Measurements from ENCODE around the gene NRG3.

The NRG3 gene

DNA sequence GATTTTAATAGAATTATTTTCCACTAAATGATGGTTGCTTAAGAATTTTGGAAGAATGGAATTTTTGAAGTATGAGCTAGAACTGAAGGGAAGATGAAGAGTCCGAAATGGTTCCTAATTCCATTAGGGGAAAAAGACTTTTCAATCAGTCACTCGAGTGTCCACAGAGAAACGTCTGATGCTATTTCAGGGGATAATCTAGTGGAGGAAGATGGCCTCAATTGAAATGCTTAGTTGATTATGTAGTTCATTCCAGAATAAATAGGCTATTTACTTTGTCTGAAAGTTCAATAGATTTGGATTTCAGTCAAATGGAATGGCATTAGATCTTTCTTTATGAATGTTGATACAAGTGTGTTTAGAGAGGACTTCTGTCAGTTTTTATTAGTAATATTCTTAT, 365.4 kb downstream of the NRG3 start:
- H3K36me3 ChIP-seq (ENCODE audit: control insufficient read depth, insufficient read depth, low read length): no peaks in the 10 kb centered on the region
- no peaks in the 10 kb centered on the region for H3K9me3 ChIP-seq (ENCODE audit: control insufficient read depth, low read length)
- H3K4me3 ChIP-seq (ENCODE audit: low read length): no peak overlapping the region
- H3K27me3 ChIP-seq (ENCODE audit: control insufficient read depth, insufficient read depth, low read length): no peaks in the 10 kb centered on the region
- H3K4me1 ChIP-seq (ENCODE audit: control insufficient read depth, insufficient read depth, low read length): no peaks in the 10 kb centered on the region
- H3K9ac ChIP-seq (ENCODE audit: low read length): no peak overlapping the region

DNA sequence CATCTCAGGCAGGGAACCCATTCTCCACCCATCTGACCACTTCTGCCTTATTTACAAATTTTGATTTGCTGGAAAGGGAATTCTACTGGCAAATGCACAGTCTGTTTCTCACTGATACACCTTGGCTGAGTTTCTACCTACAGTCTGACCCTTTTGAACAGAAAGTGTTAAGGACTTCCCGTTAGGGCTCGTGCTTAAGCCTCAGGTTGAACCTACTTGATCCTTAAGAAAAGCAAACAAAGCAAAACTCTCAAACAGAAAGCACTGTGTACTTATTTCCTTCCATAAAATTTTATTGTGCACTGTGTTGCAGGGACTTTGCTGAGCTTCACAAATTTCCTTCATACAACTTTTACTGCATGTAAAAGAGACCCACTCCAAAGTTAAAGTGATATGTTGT, 367.8 kb downstream of the NRG3 start:
- Histone ChIP-seq H3K27me3 (ENCODE audit: control insufficient read depth, insufficient read depth, low read length) (no peaks in the 10 kb centered on the region), H3K36me3 (ENCODE audit: control insufficient read depth, insufficient read depth, low read length) (no peaks in the 10 kb centered on the region), H3K9me3 (ENCODE audit: control insufficient read depth, low read length) (no peaks in the 10 kb centered on the region), H3K4me3 (ENCODE audit: low read length) (no peak overlapping the region), H3K4me1 (ENCODE audit: control insufficient read depth, insufficient read depth, low read length) (no peaks in the 10 kb centered on the region), H3K9ac (ENCODE audit: low read length) (no peak overlapping the region)

DNA sequence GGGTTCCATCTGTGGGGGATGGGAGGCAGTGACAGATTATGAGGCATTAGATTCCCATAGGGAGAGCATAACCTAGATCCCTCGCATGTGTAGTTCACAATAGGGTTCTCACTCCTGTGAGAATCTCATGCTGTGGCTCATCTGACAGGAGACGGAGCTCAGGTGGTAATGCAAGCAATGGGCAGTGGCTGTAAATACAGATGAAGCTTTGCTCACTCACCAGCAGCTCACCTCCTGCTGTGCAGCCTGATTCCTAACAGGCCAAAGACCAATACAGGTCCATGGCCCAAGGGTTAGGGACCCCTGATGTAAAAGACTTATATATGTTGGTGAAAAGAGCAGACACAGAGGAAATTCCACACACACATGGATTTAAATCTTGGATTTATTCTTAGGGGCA, 370.2 kb downstream of the NRG3 start:
- Histone ChIP-seq H3K4me3 (ENCODE audit: low read length) (no peak overlapping the region), H3K27me3 (ENCODE audit: control insufficient read depth, insufficient read depth, low read length) (no peaks in the 10 kb centered on the region), H3K9ac (ENCODE audit: low read length) (no peak overlapping the region), H3K9me3 (ENCODE audit: control insufficient read depth, low read length) (no peaks in the 10 kb centered on the region), H3K36me3 (ENCODE audit: control insufficient read depth, insufficient read depth, low read length) (no peaks in the 10 kb centered on the region), H3K4me1 (ENCODE audit: control insufficient read depth, insufficient read depth, low read length) (no peaks in the 10 kb centered on the region)

DNA sequence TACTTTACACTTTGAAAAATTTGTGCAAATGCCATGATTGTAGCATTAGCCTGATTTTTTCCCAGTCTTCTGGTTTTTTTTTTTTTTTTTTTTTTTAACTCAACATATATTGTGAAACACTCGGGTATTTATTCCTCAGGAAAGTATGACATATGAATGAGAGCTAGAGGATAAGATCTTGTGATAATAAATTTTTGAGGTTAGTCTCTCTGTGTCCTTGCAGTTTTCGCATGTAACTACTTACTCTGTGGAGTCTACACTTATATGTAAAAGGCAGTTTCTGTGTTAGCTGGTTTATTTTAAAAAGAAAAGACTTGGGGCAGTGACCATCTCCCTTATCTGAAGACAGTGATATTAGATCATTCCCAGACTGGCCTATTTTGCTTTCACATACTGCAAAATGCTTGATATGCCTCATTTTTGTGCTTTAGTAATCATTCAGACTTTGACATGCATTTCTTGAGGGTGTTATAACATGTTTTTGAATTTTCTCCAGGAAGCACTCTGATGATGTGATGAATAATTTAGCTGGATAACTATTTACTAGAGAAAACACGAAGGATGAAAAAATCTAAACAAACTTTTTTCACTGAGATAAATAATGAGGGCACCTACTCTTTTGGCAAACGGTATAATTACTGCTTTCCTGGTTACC, 371.0 kb downstream of the NRG3 start:
- H3K9ac ChIP-seq (ENCODE audit: low read length): no peak overlapping the region
- no peaks in the 10 kb centered on the region for H3K4me1 ChIP-seq (ENCODE audit: control insufficient read depth, insufficient read depth, low read length)
- no peaks in the 10 kb centered on the region for H3K27me3 ChIP-seq (ENCODE audit: control insufficient read depth, insufficient read depth, low read length)
- no peak overlapping the region for H3K4me3 ChIP-seq (ENCODE audit: low read length)
- H3K36me3 ChIP-seq (ENCODE audit: control insufficient read depth, insufficient read depth, low read length): no peaks in the 10 kb centered on the region
- no peaks in the 10 kb centered on the region for H3K9me3 ChIP-seq (ENCODE audit: control insufficient read depth, low read length)

DNA sequence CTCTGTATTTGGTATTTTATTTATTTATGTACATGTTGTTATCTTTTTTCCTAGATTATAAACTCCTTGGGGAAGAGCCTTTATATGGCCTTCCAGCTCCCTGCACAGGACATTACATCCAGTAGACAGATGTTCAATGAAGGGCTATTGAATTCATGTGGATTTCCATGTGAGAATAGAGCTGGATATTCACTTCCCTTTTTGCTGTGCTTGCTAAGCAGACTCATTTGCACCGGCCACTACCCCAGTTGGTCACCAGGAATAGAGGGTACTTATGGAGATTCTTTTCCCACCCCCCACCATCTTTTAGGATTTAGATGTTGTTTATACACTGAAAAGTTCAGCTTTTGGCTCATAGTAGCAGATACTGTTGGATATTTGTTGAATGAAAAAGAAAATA, 374.1 kb downstream of the NRG3 start:
- Histone ChIP-seq H3K4me3 (ENCODE audit: low read length) (no peak overlapping the region), H3K9me3 (ENCODE audit: control insufficient read depth, low read length) (no peaks in the 10 kb centered on the region), H3K36me3 (ENCODE audit: control insufficient read depth, insufficient read depth, low read length) (no peaks in the 10 kb centered on the region), H3K9ac (ENCODE audit: low read length) (no peak overlapping the region), H3K4me1 (ENCODE audit: control insufficient read depth, insufficient read depth, low read length) (no peaks in the 10 kb centered on the region), H3K27me3 (ENCODE audit: control insufficient read depth, insufficient read depth, low read length) (no peaks in the 10 kb centered on the region)

DNA sequence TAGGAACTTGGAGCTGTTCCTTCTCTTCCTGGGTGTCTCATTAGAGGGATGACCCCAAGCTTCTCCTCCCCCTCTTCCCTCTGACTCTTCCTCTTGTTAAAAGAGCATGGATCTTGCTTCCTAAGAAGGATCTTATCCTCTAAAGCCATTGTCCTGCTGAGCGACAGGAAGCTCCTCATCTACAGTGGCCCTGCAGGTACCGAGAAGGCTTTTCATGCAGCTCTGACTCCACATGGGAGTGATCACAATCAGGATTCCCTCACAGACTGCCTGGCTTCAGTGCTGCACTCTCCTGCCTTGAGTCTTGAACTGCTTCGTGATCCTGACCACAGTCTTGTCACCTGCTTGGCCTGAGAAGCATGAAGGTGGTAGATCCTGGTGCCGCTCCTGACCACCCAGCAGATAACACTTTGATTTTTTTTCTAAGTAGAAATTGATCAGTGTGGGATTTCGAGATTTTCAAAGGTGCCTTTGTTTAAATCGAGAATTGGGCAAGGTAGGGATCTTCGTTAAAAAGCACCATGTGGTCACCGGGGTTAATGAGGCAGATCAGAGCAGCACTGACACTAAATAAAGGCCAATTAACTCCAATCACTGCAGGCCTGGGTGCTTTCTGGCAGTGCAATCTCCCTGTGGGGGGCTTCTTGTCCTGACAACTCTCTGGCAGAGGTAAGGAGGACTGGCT, 376.4 kb downstream of the NRG3 start:
- no peaks in the 10 kb centered on the region for H3K4me1 ChIP-seq (ENCODE audit: control insufficient read depth, insufficient read depth, low read length)

DNA sequence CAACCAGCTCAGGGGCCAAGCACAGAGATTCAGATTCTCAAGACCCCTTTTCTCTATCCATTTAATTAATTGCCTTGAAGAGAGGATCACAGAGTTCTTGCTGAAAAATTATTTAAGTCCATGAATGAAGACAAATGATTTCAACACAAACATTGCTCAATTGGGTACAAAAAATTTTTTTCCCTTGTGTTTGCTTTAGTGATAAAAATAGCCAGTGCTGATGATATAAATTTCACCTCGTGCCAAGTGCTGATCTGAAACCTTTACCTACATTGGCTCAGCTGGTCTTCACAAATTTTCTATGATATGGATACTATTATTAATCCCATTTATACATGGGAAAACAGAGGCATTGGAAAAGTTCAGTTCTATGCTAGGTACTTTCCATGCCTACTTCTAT, 377.1 kb downstream of the NRG3 start:
- no peak overlapping the region for H3K9ac ChIP-seq (ENCODE audit: low read length)
- H3K4me1 ChIP-seq (ENCODE audit: control insufficient read depth, insufficient read depth, low read length): no peaks in the 10 kb centered on the region
- H3K36me3 ChIP-seq (ENCODE audit: control insufficient read depth, insufficient read depth, low read length): no peaks in the 10 kb centered on the region
- no peak overlapping the region for H3K4me3 ChIP-seq (ENCODE audit: low read length)
- H3K27me3 ChIP-seq (ENCODE audit: control insufficient read depth, insufficient read depth, low read length): no peaks in the 10 kb centered on the region
- H3K9me3 ChIP-seq (ENCODE audit: control insufficient read depth, low read length): no peaks in the 10 kb centered on the region

More for the DNA sequence above, 376.4 kb downstream of the NRG3 start:
- no peak overlapping the region for H3K9ac ChIP-seq (ENCODE audit: low read length)
- H3K9me3 ChIP-seq (ENCODE audit: control insufficient read depth, low read length): no peaks in the 10 kb centered on the region
- H3K36me3 ChIP-seq (ENCODE audit: control insufficient read depth, insufficient read depth, low read length): no peaks in the 10 kb centered on the region
- no peak overlapping the region for H3K4me3 ChIP-seq (ENCODE audit: low read length)
- no peaks in the 10 kb centered on the region for H3K27me3 ChIP-seq (ENCODE audit: control insufficient read depth, insufficient read depth, low read length)

DNA sequence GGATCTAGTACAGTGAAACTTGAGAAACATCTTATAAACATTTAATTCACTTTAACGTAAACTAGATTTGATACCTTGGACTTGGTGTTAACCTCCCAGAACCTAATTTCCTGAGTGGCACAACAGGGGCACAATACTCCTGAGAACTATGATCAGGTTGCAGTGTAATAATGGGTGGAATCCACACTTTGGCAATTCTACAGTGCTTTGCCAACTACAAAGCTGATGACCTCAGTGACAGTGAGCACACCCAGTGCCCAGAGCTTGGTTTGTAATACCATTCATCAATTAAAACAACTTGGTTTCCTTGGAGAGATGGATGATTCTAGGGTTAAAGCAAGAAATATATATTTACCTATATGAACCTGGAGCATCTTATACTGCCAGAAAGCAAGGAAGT, 379.2 kb downstream of the NRG3 start:
- Histone ChIP-seq H3K4me3 (ENCODE audit: low read length) (no peak overlapping the region), H3K9me3 (ENCODE audit: control insufficient read depth, low read length) (no peaks in the 10 kb centered on the region), H3K36me3 (ENCODE audit: control insufficient read depth, insufficient read depth, low read length) (no peaks in the 10 kb centered on the region)

DNA sequence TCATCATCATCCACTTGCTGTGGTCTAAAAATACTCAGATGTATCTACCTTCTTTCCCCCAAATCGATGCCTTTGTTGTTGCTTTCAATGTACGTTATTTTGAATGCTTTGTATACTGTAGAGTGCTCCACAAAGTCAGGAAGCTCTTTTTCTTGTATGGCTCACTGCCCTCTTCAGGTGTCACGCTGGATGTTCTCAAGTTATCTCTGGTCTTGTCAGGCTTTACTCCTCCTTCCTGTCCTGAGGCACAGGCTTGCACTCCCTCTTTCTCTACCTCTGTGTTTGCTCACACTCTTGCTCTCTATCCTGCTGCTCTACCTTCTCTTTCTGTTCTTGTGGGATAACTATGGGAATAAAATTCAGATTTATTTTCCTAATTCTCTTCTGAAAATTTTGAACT, 381.3 kb downstream of the NRG3 start:
- Histone ChIP-seq H3K9me3 (ENCODE audit: control insufficient read depth, low read length) (no peaks in the 10 kb centered on the region), H3K4me1 (ENCODE audit: control insufficient read depth, insufficient read depth, low read length) (no peaks in the 10 kb centered on the region), H3K4me3 (ENCODE audit: low read length) (no peak overlapping the region), H3K36me3 (ENCODE audit: control insufficient read depth, insufficient read depth, low read length) (no peaks in the 10 kb centered on the region), H3K9ac (ENCODE audit: low read length) (no peak overlapping the region), H3K27me3 (ENCODE audit: control insufficient read depth, insufficient read depth, low read length) (no peaks in the 10 kb centered on the region)

More for the DNA sequence above, 379.2 kb downstream of the NRG3 start:
- no peak overlapping the region for H3K9ac ChIP-seq (ENCODE audit: low read length)
- H3K4me1 ChIP-seq (ENCODE audit: control insufficient read depth, insufficient read depth, low read length): no peaks in the 10 kb centered on the region
- H3K27me3 ChIP-seq (ENCODE audit: control insufficient read depth, insufficient read depth, low read length): no peaks in the 10 kb centered on the region

DNA sequence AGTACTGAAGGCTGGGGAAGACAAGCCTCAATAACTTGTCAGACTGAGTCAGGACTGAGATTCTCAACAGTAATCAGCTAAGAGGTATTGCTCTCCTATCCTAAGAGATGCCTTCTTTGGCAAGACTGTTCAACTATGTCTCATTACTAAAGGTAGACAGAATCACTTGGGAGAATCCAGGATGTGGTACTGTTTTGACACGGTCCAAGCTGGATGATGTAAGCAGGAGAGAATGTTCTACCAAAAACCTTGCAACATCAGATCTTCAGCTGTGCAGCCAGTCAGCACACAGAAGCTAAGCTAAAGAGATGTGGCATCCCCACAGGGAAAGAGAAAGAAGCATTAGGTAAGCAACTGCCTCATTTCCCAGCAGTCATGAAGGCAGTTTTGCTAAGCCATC, 391.4 kb downstream of the NRG3 start:
- Histone ChIP-seq H3K9ac (ENCODE audit: low read length) (no peak overlapping the region), H3K4me3 (ENCODE audit: low read length) (no peak overlapping the region), H3K9me3 (ENCODE audit: control insufficient read depth, low read length) (no peaks in the 10 kb centered on the region), H3K36me3 (ENCODE audit: control insufficient read depth, insufficient read depth, low read length) (no peaks in the 10 kb centered on the region), H3K27me3 (ENCODE audit: control insufficient read depth, insufficient read depth, low read length) (no peaks in the 10 kb centered on the region), H3K4me1 (ENCODE audit: control insufficient read depth, insufficient read depth, low read length) (no peaks in the 10 kb centered on the region)

DNA sequence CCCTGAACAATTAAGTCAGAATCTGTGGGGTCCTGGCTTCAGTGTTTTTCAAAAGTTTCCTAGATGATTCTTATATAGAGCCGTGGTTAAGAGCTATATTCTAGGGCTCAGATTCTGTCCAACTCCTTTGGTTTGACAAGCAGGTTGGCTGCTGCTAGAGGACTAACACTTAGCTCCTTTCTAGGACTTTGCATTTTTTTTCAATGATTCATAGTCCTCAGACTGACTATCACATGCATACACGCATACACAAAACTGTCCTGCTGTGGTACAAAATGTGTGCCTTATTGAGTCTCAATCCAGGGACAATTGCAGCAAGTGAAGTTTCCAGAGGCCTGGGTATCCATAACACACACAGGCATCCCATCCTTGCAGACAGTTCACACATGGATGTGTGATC, 392.0 kb downstream of the NRG3 start:
- no peaks in the 10 kb centered on the region for H3K36me3 ChIP-seq (ENCODE audit: control insufficient read depth, insufficient read depth, low read length)
- no peak overlapping the region for H3K4me3 ChIP-seq (ENCODE audit: low read length)
- H3K9ac ChIP-seq (ENCODE audit: low read length): no peak overlapping the region
- H3K9me3 ChIP-seq (ENCODE audit: control insufficient read depth, low read length): no peaks in the 10 kb centered on the region
- H3K27me3 ChIP-seq (ENCODE audit: control insufficient read depth, insufficient read depth, low read length): no peaks in the 10 kb centered on the region
- H3K4me1 ChIP-seq (ENCODE audit: control insufficient read depth, insufficient read depth, low read length): no peaks in the 10 kb centered on the region

DNA sequence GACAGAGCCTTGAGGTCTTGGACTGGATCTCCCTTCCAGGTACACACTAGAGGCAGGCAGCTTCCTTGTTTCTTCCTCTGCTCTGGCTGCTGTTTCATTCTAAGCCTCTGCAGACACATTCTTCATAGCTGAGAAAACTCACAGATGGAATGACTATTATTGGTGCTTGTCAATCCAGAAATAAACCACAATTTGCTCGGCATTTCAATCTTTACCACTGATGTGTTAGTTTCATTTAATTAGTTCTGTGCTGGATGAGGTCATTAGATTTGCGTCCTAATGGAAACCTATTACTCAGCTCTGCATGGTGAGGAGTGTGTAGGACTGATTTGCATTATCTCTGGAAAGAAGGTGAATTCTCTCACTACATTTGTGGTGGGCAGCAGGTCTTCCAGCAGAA, 392.5 kb downstream of the NRG3 start:
- no peaks in the 10 kb centered on the region for H3K36me3 ChIP-seq (ENCODE audit: control insufficient read depth, insufficient read depth, low read length)
- H3K9ac ChIP-seq (ENCODE audit: low read length): no peak overlapping the region

More for the DNA sequence above, 392.5 kb downstream of the NRG3 start:
- H3K4me3 ChIP-seq (ENCODE audit: low read length): no peak overlapping the region
- H3K4me1 ChIP-seq (ENCODE audit: control insufficient read depth, insufficient read depth, low read length): no peaks in the 10 kb centered on the region
- no peaks in the 10 kb centered on the region for H3K27me3 ChIP-seq (ENCODE audit: control insufficient read depth, insufficient read depth, low read length)
- no peaks in the 10 kb centered on the region for H3K9me3 ChIP-seq (ENCODE audit: control insufficient read depth, low read length)
